GM06990 (cell line): ENCODE results near the gene LRRC10B.

ENCODE experiments used
- DNase-seq: peaks from one replicate; pipeline ENCODE4 v3.0.0-alpha.2; 2011; ENCODE audit not compliant: insufficient read length; ENCODE audit errors: extremely low read depth
- H3K27me3 ChIP-seq: replicated peaks from 2 replicates; pipeline ENCODE4 v1.6.0; 2011; ENCODE audit warnings: low read length; ENCODE audit not compliant: control insufficient read depth, insufficient read depth
- H3K36me3 ChIP-seq: 2 replicates; pipeline ENCODE4 v1.5.1; 2011; ENCODE audit warnings: low read length; ENCODE audit not compliant: control insufficient read depth, insufficient read depth
- H3K4me3 ChIP-seq: replicated peaks from 2 replicates; pipeline ENCODE4 v1.5.1; 2011; ENCODE audit warnings: low read depth, mild to moderate bottlenecking, control low read depth, low read length
- TF ChIP-seq, protein P1 (sequence below): IDR thresholded peaks from 2 replicates; pipeline ENCODE4 v1.5.1; 2011; ENCODE audit warnings: low read length, control low read depth, mild to moderate bottlenecking, inconsistent platforms; ENCODE audit not compliant: insufficient read depth, poor library complexity, severe bottlenecking

The LRRC10B gene

DNA sequence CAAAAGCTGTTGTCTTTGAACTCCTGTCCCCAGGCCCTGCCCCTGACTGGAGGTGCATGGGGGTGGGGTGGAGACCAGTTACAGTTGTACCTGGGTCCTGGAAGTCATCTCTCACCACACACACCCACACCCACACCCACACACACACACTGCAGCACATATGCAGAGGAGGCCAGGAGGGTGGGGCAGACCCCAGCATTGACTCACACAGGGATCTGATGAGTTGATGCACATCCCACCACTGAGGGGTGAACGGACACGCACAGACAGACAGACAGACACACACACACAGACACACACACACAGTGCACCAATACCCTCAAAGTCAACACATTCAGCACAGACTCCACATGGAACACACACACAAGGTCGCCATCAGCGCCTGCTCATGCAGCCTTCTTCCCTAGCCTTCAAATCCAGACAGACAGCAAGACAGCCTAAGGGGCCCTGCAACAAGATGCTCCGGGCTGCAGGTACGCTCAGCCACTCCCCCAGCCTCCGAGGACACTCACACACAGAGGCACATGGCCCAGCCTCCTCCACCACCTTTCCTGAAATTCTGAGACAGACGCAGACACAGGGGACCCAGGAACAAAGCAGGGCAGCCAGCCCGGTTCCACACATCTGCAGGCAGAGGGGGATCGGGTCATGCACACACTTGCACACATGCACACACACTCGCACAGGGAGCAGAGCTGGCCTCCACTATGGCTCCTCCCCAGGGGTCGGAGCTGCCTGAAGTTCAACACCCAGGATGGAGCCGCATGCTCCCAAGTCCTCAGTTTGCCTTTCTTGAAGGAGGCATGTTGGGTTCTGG is 45.8 kb downstream of the LRRC10B start:
- H3K36me3 ChIP-seq = no peaks in the 10 kb centered on the region
- H3K4me3 ChIP-seq = no peak overlapping the region
- peaks cover 2% of the 10 kb centered on the region for H3K27me3 ChIP-seq
- no peak for DNase-seq
- TF ChIP-seq, protein P1, sequence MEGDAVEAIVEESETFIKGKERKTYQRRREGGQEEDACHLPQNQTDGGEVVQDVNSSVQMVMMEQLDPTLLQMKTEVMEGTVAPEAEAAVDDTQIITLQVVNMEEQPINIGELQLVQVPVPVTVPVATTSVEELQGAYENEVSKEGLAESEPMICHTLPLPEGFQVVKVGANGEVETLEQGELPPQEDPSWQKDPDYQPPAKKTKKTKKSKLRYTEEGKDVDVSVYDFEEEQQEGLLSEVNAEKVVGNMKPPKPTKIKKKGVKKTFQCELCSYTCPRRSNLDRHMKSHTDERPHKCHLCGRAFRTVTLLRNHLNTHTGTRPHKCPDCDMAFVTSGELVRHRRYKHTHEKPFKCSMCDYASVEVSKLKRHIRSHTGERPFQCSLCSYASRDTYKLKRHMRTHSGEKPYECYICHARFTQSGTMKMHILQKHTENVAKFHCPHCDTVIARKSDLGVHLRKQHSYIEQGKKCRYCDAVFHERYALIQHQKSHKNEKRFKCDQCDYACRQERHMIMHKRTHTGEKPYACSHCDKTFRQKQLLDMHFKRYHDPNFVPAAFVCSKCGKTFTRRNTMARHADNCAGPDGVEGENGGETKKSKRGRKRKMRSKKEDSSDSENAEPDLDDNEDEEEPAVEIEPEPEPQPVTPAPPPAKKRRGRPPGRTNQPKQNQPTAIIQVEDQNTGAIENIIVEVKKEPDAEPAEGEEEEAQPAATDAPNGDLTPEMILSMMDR = no peak

DNA sequence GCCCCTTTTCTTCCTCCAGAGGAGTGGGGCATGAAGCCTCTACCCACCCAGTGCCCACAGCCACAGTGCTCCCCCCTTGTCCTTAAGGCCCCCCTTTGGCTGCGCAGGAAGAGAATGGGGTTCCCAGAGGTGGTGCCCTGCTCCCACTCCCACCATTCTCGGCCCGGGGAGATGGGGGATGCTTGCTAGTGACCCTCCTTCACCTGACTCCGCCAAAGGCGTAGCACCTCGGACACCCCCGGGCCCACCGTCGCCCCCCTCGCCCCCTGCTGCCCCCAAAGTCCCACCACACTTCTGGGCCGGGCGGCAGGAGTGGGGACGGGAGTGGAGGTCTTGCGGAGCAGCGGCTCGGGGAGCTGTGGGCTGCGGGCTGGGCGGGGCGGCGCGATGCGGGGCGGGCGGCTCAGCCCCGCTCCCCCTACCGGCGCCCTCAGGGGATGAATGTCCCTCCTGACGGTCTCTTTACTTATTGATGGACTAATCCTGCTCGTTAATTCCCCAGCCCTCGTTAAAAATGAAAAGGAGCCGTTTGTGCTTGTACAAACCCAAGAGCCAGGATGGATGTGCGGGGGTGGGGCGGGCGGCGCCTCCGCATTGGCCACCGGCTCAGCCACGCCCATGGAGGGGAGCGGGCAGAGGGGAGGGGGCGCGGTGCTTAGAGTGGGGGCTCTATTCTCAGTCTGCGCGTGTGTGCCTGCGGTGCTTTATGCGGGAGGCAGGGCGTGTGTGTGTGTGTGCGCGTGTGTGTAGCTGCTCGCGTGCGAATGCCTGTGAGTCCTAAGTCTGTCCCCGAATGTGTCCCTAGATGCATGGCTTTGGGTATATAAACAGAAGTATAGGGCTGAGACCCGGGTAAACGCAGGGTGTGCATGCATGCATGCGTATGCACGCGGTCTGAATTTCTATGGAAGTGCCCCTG is 46.8 kb downstream of the LRRC10B start:
- DNase-seq = no peak
- TF ChIP-seq, protein P1 = no peak
- Histone ChIP-seq H3K36me3 (no peaks in the 10 kb centered on the region), H3K4me3 (no peak overlapping the region), H3K27me3 (peaks cover 2% of the 10 kb centered on the region)

- TF ChIP-seq, protein P1 = no peak
- no peaks in the 10 kb centered on the region for H3K36me3 ChIP-seq
- DNase-seq = no peak
- H3K27me3 ChIP-seq = peaks cover 2% of the 10 kb centered on the region
- no peak overlapping the region for H3K4me3 ChIP-seq
These were observed 47.4 kb downstream of the LRRC10B start for GRCh38 chr11:61555978-61556377.

GRCh38 chr11:61556621-61557020 is 48.1 kb downstream of the LRRC10B start:
- no peak for DNase-seq
- Histone ChIP-seq H3K4me3 (no peak overlapping the region), H3K36me3 (no peaks in the 10 kb centered on the region), H3K27me3 (peaks cover 2% of the 10 kb centered on the region)
- TF ChIP-seq, protein P1 = no peak
